Tibial nerve (tissue), 4 donors: Measurements from ENCODE around the gene NSD1. TPM values are rescaled to one million over a fixed set of nuclear protein-coding genes. Genes with fewer than 3 reads are reported as not detected.

Experiments used
- DNase-seq, 2 donors: peaks; one replicate each; pipeline ENCODE4 v3.0.0-alpha.2; 2019; ENCODE audit warnings: low spot score in 2 of 2
- H3K27ac ChIP-seq, 4 donors: fragments of 200-600 bp; sonication (generic) in 3 of 4; one replicate each; pipeline ENCODE4 v1.5.1; 2017 to 2019; ENCODE audit warnings: mild to moderate bottlenecking in 1 of 4
- H3K27me3 ChIP-seq, 2 donors: fragments of 200-600 bp; sonication (generic) in 1 of 2; one replicate each; pipeline versions ENCODE4 v1.5.1 to v1.6.0; 2017 to 2019
- H3K36me3 ChIP-seq, 3 donors: fragments of 200-600 bp; sonication (generic); one replicate each; pipeline ENCODE4 v1.5.1; 2018 to 2019
- H3K4me1 ChIP-seq, 4 donors: fragments of 200-600 bp; sonication (generic) in 3 of 4; one replicate each; pipeline ENCODE4 v1.5.1; 2017 to 2019
- H3K4me3 ChIP-seq, 4 donors: fragments of 200-600 bp; sonication (generic) in 3 of 4; one replicate each; pipeline ENCODE4 v1.5.1; 2017 to 2019; ENCODE audit warnings: mild to moderate bottlenecking in 1 of 4, moderate library complexity in 1 of 4
- H3K9me3 ChIP-seq, 4 donors: fragments of 200-600 bp; sonication (generic) in 3 of 4; one replicate each; pipeline ENCODE4 v1.5.1; 2017 to 2019
- CTCF ChIP-seq, 5 experiments: fragments of 200-600 bp in 3 of 5; fragments of 450-650 bp in 2 of 5; sonication (generic) in 3 of 5; IDR thresholded peaks; one replicate each; pipeline ENCODE4 v1.5.1; 2016 to 2019; ENCODE audit warnings: antibody characterized with exemption in 5 of 5, mild to moderate bottlenecking in 3 of 5, moderate library complexity in 2 of 5
- EP300 ChIP-seq, 2 donors: sonication (generic); formaldehyde crosslinking; IDR thresholded peaks; one replicate each; pipeline ENCODE4 v1.6.1; 2017; ENCODE audit warnings: antibody characterized with exemption in 2 of 2, mild to moderate bottlenecking in 1 of 2
- POLR2A ChIP-seq, 2 donors: fragments of 450-650 bp; IDR thresholded peaks; one replicate each; pipeline ENCODE4 v1.6.1; 2017; ENCODE audit warnings: antibody characterized with exemption in 2 of 2, mild to moderate bottlenecking in 2 of 2, moderate library complexity in 2 of 2
- WGBS, 2 donors: methylation state at CpG; one replicate each; pipeline ENCODE4 v1.1.5; 2018; 5-methylcytosine and 5-hydroxymethylcytosine counted together
- total RNA-seq, 4 donors: library from RNA; depleted of rRNA; stranded (reverse); fragments of >200 nt; gene quantifications; one replicate each; pipeline ENCODE4 v1.1.0, GENCODE V29; 2016

Gene NSD1
- total RNA-seq, 4 donors from 2014 or later = 36.6 to 51.3 (median 40.7) TPM

- Histone ChIP-seq H3K4me1 (no peaks in the 10 kb centered on the region), H3K27me3 (no peaks in the 10 kb centered on the region), H3K27ac (no peak overlapping the region), H3K36me3 (peaks cover 0 to 80% (median 0%) of the 10 kb centered on the region in 3 donors), H3K9me3 (no peaks in the 10 kb centered on the region), H3K4me3 (no peak overlapping the region)
- TF ChIP-seq POLR2A (IDR thresholded peaks at IDR 0.05) = no peak
- no peak for TF ChIP-seq CTCF (IDR thresholded peaks at IDR 0.05)
- TF ChIP-seq EP300 (IDR thresholded peaks at IDR 0.05) = no peak
- 96 to 100% methylated on average over 1 of the region's 1 CpG for WGBS, 2 donors
- no peak for DNase-seq
Observed at GRCh38 chr5:177261510-177261909, 127.9 kb downstream of the NSD1 start.

GRCh38 chr5:177264178-177264577, 130.6 kb downstream of the NSD1 start:
- TF ChIP-seq CTCF (IDR thresholded peaks at IDR 0.05) = no peak
- no peaks in the 10 kb centered on the region for H3K9me3 ChIP-seq
- H3K27ac ChIP-seq = no peak overlapping the region
- H3K4me1 ChIP-seq = no peaks in the 10 kb centered on the region
- WGBS, 2 donors = 65 to 74% methylated on average over 1 of the region's 1 CpG
- DNase-seq = no peak
- no peaks in the 10 kb centered on the region for H3K27me3 ChIP-seq
- peaks cover 0 to 79% (median 14%) of the 10 kb centered on the region in 3 donors for H3K36me3 ChIP-seq
- H3K4me3 ChIP-seq = no peak overlapping the region

- H3K27ac ChIP-seq = no peak overlapping the region
- TF ChIP-seq CTCF (IDR thresholded peaks at IDR 0.05) (no peak), EP300 (IDR thresholded peaks at IDR 0.05) (no peak), POLR2A (IDR thresholded peaks at IDR 0.05) (no peak)
- H3K4me3 ChIP-seq = no peak overlapping the region
- peaks cover 0 to 79% (median 14%) of the 10 kb centered on the region in 3 donors for H3K36me3 ChIP-seq
- WGBS, 2 donors = 82 to 92% methylated on average over 10 to 16 of the region's 16 CpGs
- no peaks in the 10 kb centered on the region for H3K4me1 ChIP-seq
- no peaks in the 10 kb centered on the region for H3K9me3 ChIP-seq
- H3K27me3 ChIP-seq = no peaks in the 10 kb centered on the region
- DNase-seq = no peak
Observed at GRCh38 chr5:177265395-177265794, 131.8 kb downstream of the NSD1 start.

GRCh38 chr5:177269232-177269895, 135.8 kb downstream of the NSD1 start:
- Histone ChIP-seq H3K9me3 (no peaks in the 10 kb centered on the region), H3K4me3 (no peak overlapping the region), H3K27me3 (no peaks in the 10 kb centered on the region), H3K27ac (no peak overlapping the region), H3K36me3 (peaks cover 0 to 78% (median 19%) of the 10 kb centered on the region in 3 donors), H3K4me1 (no peaks in the 10 kb centered on the region)
- no peak for TF ChIP-seq EP300 (IDR thresholded peaks at IDR 0.05)
- no peak for TF ChIP-seq POLR2A (IDR thresholded peaks at IDR 0.05)
- no peak for TF ChIP-seq CTCF (IDR thresholded peaks at IDR 0.05)
- no peak for DNase-seq
- WGBS, 2 donors = 91 to 93% methylated on average over 7 of the region's 7 CpGs

- TF ChIP-seq CTCF (IDR thresholded peaks at IDR 0.05) = no peak
- no peak for TF ChIP-seq EP300 (IDR thresholded peaks at IDR 0.05)
- no peak for TF ChIP-seq POLR2A (IDR thresholded peaks at IDR 0.05)
- Histone ChIP-seq H3K4me3 (no peak overlapping the region), H3K27me3 (no peaks in the 10 kb centered on the region), H3K4me1 (no peaks in the 10 kb centered on the region), H3K9me3 (no peaks in the 10 kb centered on the region), H3K36me3 (peaks cover 0 to 84% (median 19%) of the 10 kb centered on the region in 3 donors), H3K27ac (no peak overlapping the region)
- WGBS, 2 donors = 55 to 74% methylated on average over 3 of the region's 3 CpGs
- DNase-seq = no peak
Observed at GRCh38 chr5:177269976-177270375, 136.4 kb downstream of the NSD1 start.
